GM18868 (cell line): ENCODE data around the gene MRPL43.

ENCODE experiments used
- ATAC-seq: cut with Tn5 transposase; IDR thresholded peaks from one replicate; pipeline ENCODE4 v1.9.1; 2021; ENCODE audit warnings: mild to moderate bottlenecking, moderate library complexity; ENCODE audit not compliant: unreplicated experiment

The MRPL43 gene

GRCh38 chr10:100969187-100970075 is 17.9 kb downstream of the MRPL43 start, which contains the start of gene SEMA4G:
SEMA4G (plus strand) TSS chr10:100969504; CDS start chr10:100972913, 3,409 bp downstream.
- peak; percentile 66 for ATAC-seq

- no peak for ATAC-seq
These were observed 18.5 kb downstream of the MRPL43 start for GRCh38 chr10:100968863-100969186.

GRCh38 chr10:100968062-100968736 is 19.1 kb downstream of the MRPL43 start:
- no peak for ATAC-seq

- ATAC-seq: no peak
These were observed 20.0 kb downstream of the MRPL43 start for GRCh38 chr10:100967332-100967731.

GRCh38 chr10:100966887-100967286 is 20.4 kb downstream of the MRPL43 start:
- no peak for ATAC-seq

GRCh38 chr10:100965820-100966219 is 21.5 kb downstream of the MRPL43 start:
- no peak for ATAC-seq

- ATAC-seq: no peak
These were observed 23.5 kb downstream of the MRPL43 start for GRCh38 chr10:100963826-100964225.

- ATAC-seq: no peak
These were observed 24.8 kb downstream of the MRPL43 start for GRCh38 chr10:100962351-100963080.

- ATAC-seq: no peak
These were observed 27.0 kb downstream of the MRPL43 start for GRCh38 chr10:100960251-100960650.

- ATAC-seq: no peak
These were observed 38.4 kb downstream of the MRPL43 start for GRCh38 chr10:100948916-100949315.

GRCh38 chr10:100945754-100946153 is 41.5 kb downstream of the MRPL43 start:
- no peak for ATAC-seq

GRCh38 chr10:100943508-100943907 is 43.8 kb downstream of the MRPL43 start:
- no peak for ATAC-seq

GRCh38 chr10:100942229-100942628 is 45.1 kb downstream of the MRPL43 start:
- no peak for ATAC-seq

- ATAC-seq: no peak
These were observed 47.4 kb downstream of the MRPL43 start for GRCh38 chr10:100939763-100940344.
